Osteoblast (primary cell): ENCODE data around the gene GOSR2. TPM values are rescaled to one million over a fixed set of nuclear protein-coding genes. Genes with fewer than 3 reads are reported as not detected.

ENCODE experiments used
- DNase-seq: peaks from one replicate; pipeline ENCODE4 v3.0.0; 2011; ENCODE audit warnings: low spot score, mixed read lengths; ENCODE audit not compliant: insufficient read length; ENCODE audit errors: missing footprints
- H2AFZ ChIP-seq: 2 replicates; pipeline ENCODE4 v1.6.0; 2011; ENCODE audit warnings: mild to moderate bottlenecking, low read length
- H3K27ac ChIP-seq: 2 replicates; pipeline ENCODE4 v1.5.1; 2011; ENCODE audit warnings: mild to moderate bottlenecking, low read depth, low read length, moderate library complexity
- H3K27me3 ChIP-seq: 2 replicates; pipeline ENCODE4 v1.6.0; 2012; ENCODE audit warnings: mild to moderate bottlenecking, control low read depth, inconsistent platforms, low read length, moderate library complexity; ENCODE audit not compliant: insufficient read depth
- H3K36me3 ChIP-seq: 2 replicates; pipeline ENCODE4 v1.5.1; 2011; ENCODE audit warnings: mild to moderate bottlenecking, low read length, control low read depth, moderate library complexity; ENCODE audit not compliant: insufficient read depth
- H3K4me1 ChIP-seq: 2 replicates; pipeline ENCODE4 v1.5.1; 2011; ENCODE audit warnings: mild to moderate bottlenecking, low read length, control low read depth, moderate library complexity; ENCODE audit not compliant: insufficient read depth
- H3K4me2 ChIP-seq: 2 replicates; pipeline ENCODE4 v1.6.0; 2011; ENCODE audit warnings: mild to moderate bottlenecking, low read length; ENCODE audit not compliant: insufficient read depth
- H3K4me3 ChIP-seq: fragments of 200-600 bp; sonication (generic); 3 replicates; pipeline ENCODE4 v1.5.1; 2012; ENCODE audit warnings: mild to moderate bottlenecking, low read length, inconsistent platforms; ENCODE audit not compliant: insufficient read depth
- H3K79me2 ChIP-seq: 2 replicates; pipeline ENCODE4 v1.6.0; 2012; ENCODE audit warnings: mild to moderate bottlenecking, low read length, control low read depth, inconsistent platforms; ENCODE audit not compliant: insufficient read depth
- H3K9me3 ChIP-seq: 2 replicates; pipeline ENCODE4 v1.5.1; 2011; ENCODE audit warnings: low read depth, low read length, control low read depth
- H4K20me1 ChIP-seq: 2 replicates; pipeline ENCODE4 v1.6.0; 2012; ENCODE audit warnings: mild to moderate bottlenecking, low read length, control low read depth; ENCODE audit not compliant: insufficient read depth
- total RNA-seq: library from RNA; depleted of rRNA; stranded (reverse); fragments of >200 nt; gene quantifications from 2 replicates; pipeline ENCODE4 v1.2.3, GENCODE V29; 2012
- TF ChIP-seq, protein P1 (sequence below): IDR thresholded peaks from 2 replicates; pipeline ENCODE4 v1.5.1; 2011; ENCODE audit warnings: mild to moderate bottlenecking, low read depth, low read length, moderate library complexity; ENCODE audit errors: extremely low read depth

The GOSR2 gene
- total RNA-seq, 1 donor = 44.9 TPM

GRCh38 chr17:46982577-46982976, 59.6 kb downstream of the GOSR2 start:
- no peaks in the 10 kb centered on the region for H3K9me3 ChIP-seq
- peaks cover 34% of the 10 kb centered on the region for H3K27me3 ChIP-seq
- no peak overlapping the region for H3K4me3 ChIP-seq
- no peak overlapping the region for H3K27ac ChIP-seq
- no peak for DNase-seq
- H3K4me1 ChIP-seq = peaks cover 4% of the 10 kb centered on the region
- no peaks in the 10 kb centered on the region for H3K79me2 ChIP-seq
- no peak overlapping the region for H2AFZ ChIP-seq
- H4K20me1 ChIP-seq = no peaks in the 10 kb centered on the region
- H3K4me2 ChIP-seq = no peak overlapping the region
- no peaks in the 10 kb centered on the region for H3K36me3 ChIP-seq
- TF ChIP-seq, protein P1, sequence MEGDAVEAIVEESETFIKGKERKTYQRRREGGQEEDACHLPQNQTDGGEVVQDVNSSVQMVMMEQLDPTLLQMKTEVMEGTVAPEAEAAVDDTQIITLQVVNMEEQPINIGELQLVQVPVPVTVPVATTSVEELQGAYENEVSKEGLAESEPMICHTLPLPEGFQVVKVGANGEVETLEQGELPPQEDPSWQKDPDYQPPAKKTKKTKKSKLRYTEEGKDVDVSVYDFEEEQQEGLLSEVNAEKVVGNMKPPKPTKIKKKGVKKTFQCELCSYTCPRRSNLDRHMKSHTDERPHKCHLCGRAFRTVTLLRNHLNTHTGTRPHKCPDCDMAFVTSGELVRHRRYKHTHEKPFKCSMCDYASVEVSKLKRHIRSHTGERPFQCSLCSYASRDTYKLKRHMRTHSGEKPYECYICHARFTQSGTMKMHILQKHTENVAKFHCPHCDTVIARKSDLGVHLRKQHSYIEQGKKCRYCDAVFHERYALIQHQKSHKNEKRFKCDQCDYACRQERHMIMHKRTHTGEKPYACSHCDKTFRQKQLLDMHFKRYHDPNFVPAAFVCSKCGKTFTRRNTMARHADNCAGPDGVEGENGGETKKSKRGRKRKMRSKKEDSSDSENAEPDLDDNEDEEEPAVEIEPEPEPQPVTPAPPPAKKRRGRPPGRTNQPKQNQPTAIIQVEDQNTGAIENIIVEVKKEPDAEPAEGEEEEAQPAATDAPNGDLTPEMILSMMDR = no peak

DNA sequence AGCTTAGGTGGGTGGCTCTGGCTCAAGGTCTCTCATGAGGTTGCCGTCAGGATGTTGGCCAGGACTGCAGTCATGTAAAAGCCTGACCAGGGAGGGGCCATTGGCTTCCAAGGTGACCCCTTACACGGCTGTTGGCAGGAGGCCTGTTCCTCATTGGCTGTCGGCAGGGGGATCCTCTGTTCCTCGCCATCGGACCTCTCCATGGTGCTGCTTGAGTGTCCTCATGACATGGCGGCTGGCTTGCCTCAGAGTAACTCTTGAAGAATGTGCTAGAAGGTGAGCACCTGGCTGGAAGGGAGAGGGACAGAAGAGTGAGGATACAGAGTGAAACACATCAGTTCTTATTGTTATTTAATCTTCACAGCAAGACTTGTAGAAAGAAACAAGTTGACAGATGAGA, 60.8 kb downstream of the GOSR2 start:
- peaks cover 4% of the 10 kb centered on the region for H3K4me1 ChIP-seq
- DNase-seq = no peak
- no peaks in the 10 kb centered on the region for H3K79me2 ChIP-seq
- TF ChIP-seq, protein P1 = no peak
- no peak overlapping the region for H3K4me3 ChIP-seq
- H3K27ac ChIP-seq = no peak overlapping the region
- H3K36me3 ChIP-seq = no peaks in the 10 kb centered on the region
- no peaks in the 10 kb centered on the region for H3K9me3 ChIP-seq
- H4K20me1 ChIP-seq = no peaks in the 10 kb centered on the region
- H3K4me2 ChIP-seq = no peak overlapping the region
- H3K27me3 ChIP-seq = peaks cover 26% of the 10 kb centered on the region
- no peak overlapping the region for H2AFZ ChIP-seq

- DNase-seq = no peak
- no peak overlapping the region for H2AFZ ChIP-seq
- TF ChIP-seq, protein P1 = no peak
- no peaks in the 10 kb centered on the region for H4K20me1 ChIP-seq
- H3K4me1 ChIP-seq = peaks cover 1% of the 10 kb centered on the region
- H3K4me3 ChIP-seq = no peak overlapping the region
- H3K79me2 ChIP-seq = no peaks in the 10 kb centered on the region
- H3K27ac ChIP-seq = no peak overlapping the region
- H3K36me3 ChIP-seq = no peaks in the 10 kb centered on the region
- peaks cover 26% of the 10 kb centered on the region for H3K27me3 ChIP-seq
- no peaks in the 10 kb centered on the region for H3K9me3 ChIP-seq
- no peak overlapping the region for H3K4me2 ChIP-seq
These were observed 61.4 kb downstream of the GOSR2 start for GRCh38 chr17:46984341-46984740.

DNA sequence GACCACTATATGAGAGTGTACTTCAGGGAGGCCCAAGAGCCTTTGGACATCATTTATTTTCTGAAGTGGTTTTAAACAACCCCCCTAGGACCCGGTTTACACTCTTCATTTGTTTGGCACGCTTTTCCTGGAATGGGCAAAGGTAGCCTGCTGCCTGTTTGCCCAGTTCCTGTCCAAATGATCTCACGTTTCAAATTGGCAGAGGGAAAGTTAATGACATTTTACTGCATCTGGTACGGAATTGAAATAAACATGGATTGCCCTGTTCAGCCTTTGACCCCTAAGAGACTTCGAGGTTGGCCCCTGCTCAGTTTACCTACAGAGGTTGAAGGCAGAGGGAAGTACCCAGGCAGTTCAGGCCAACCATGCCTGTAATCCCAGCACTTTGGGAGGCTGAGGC, 61.9 kb downstream of the GOSR2 start:
- H3K27ac ChIP-seq = no peak overlapping the region
- peaks cover 24% of the 10 kb centered on the region for H3K27me3 ChIP-seq
- no peak overlapping the region for H3K4me2 ChIP-seq
- TF ChIP-seq, protein P1 = no peak
- H3K4me3 ChIP-seq = no peak overlapping the region
- DNase-seq = no peak
- H3K9me3 ChIP-seq = no peaks in the 10 kb centered on the region
- H3K36me3 ChIP-seq = no peaks in the 10 kb centered on the region
- no peaks in the 10 kb centered on the region for H3K4me1 ChIP-seq
- H3K79me2 ChIP-seq = no peaks in the 10 kb centered on the region
- no peak overlapping the region for H2AFZ ChIP-seq
- no peaks in the 10 kb centered on the region for H4K20me1 ChIP-seq
